ENCODE results near the gene PEX5L.

- TF ChIP-seq MXI1 (IDR thresholded peaks at IDR 0.05; ENCODE audit: low read depth, low read length) (no peak), EZH2phosphoT487 (IDR thresholded peaks at IDR 0.05; ENCODE audit: borderline replicate concordance, low read depth) (no peak), REST (IDR thresholded peaks at IDR 0.05; ENCODE audit: low read depth, low read length) (no peak), USF2 (IDR thresholded peaks at IDR 0.05; ENCODE audit: borderline replicate concordance, low read depth, low read length) (no peak), RAD21 (IDR thresholded peaks at IDR 0.05; ENCODE audit: low read length) (no peak), ELF1 (IDR thresholded peaks at IDR 0.05) (no peak), SMC3 (IDR thresholded peaks at IDR 0.05; ENCODE audit: low read depth, low read length) (no peak), TEAD4 (IDR thresholded peaks at IDR 0.05; ENCODE audit: borderline replicate concordance, insufficient read depth) (no peak), GATA2 (CRISPR knock-in tag; IDR thresholded peaks at IDR 0.05) (no peak)
- TF ChIP-seq, protein P1, sequence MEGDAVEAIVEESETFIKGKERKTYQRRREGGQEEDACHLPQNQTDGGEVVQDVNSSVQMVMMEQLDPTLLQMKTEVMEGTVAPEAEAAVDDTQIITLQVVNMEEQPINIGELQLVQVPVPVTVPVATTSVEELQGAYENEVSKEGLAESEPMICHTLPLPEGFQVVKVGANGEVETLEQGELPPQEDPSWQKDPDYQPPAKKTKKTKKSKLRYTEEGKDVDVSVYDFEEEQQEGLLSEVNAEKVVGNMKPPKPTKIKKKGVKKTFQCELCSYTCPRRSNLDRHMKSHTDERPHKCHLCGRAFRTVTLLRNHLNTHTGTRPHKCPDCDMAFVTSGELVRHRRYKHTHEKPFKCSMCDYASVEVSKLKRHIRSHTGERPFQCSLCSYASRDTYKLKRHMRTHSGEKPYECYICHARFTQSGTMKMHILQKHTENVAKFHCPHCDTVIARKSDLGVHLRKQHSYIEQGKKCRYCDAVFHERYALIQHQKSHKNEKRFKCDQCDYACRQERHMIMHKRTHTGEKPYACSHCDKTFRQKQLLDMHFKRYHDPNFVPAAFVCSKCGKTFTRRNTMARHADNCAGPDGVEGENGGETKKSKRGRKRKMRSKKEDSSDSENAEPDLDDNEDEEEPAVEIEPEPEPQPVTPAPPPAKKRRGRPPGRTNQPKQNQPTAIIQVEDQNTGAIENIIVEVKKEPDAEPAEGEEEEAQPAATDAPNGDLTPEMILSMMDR (IDR thresholded peaks at IDR 0.05) = no peak
- TF ChIP-seq, protein P2, sequence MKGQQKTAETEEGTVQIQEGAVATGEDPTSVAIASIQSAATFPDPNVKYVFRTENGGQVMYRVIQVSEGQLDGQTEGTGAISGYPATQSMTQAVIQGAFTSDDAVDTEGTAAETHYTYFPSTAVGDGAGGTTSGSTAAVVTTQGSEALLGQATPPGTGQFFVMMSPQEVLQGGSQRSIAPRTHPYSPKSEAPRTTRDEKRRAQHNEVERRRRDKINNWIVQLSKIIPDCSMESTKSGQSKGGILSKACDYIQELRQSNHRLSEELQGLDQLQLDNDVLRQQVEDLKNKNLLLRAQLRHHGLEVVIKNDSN (IDR thresholded peaks at IDR 0.05; ENCODE audit: borderline replicate concordance, low read depth) = no peak
Observed at GRCh38 chr3:179871782-179872181, 165.0 kb downstream of the PEX5L start.

Measured in SK-N-SH (cell line).